Thymus (tissue), 11 donors: ENCODE measurements around the gene ARL14. TPM values are rescaled to one million over a fixed set of nuclear protein-coding genes. Genes with fewer than 3 reads are reported as not detected.

ENCODE experiments used
- DNase-seq, 9 donors: peaks; one replicate each; pipeline ENCODE4 v3.0.0-alpha.2; 2013; ENCODE audit warnings: low spot score in 9 of 9, low read depth in 6 of 9, missing footprints in 1 of 9
- H3K27ac ChIP-seq, 2 donors: one replicate each; pipeline ENCODE4 v1.5.1; 2013; ENCODE audit warnings: control low read depth in 1 of 2, low read depth in 1 of 2, low read length in 1 of 2, mild to moderate bottlenecking in 1 of 2, moderate library complexity in 1 of 2
- H3K27me3 ChIP-seq, 2 donors: one replicate each; pipeline ENCODE4 v1.5.1; 2013; ENCODE audit warnings: low read length in 1 of 2; ENCODE audit not compliant: control insufficient read depth in 2 of 2, insufficient read depth in 1 of 2
- H3K36me3 ChIP-seq, 2 donors: one replicate each; pipeline ENCODE4 v1.5.1; 2013; ENCODE audit warnings: low read length in 1 of 2, mild to moderate bottlenecking in 1 of 2, moderate library complexity in 1 of 2; ENCODE audit not compliant: control insufficient read depth in 2 of 2, insufficient read depth in 2 of 2
- H3K4me1 ChIP-seq, 2 donors: one replicate each; pipeline ENCODE4 v1.5.1; 2013; ENCODE audit warnings: low read length in 2 of 2; ENCODE audit not compliant: control insufficient read depth in 2 of 2, insufficient read depth in 2 of 2
- H3K4me3 ChIP-seq, 2 donors: one replicate each; pipeline ENCODE4 v1.5.1; 2013; ENCODE audit warnings: low read length in 2 of 2, control low read depth in 1 of 2, mild to moderate bottlenecking in 1 of 2
- H3K9me3 ChIP-seq, 2 donors: one replicate each; pipeline ENCODE4 v1.5.1; 2013; ENCODE audit warnings: low read length in 1 of 2, mild to moderate bottlenecking in 1 of 2; ENCODE audit not compliant: control insufficient read depth in 2 of 2, insufficient read depth in 1 of 2
- WGBS: extraction: QIAGEN DNeasy Blood & Tissue Kit; methylation state at CpG from one replicate; pipeline ENCODE4 v1.1.7; 2013; 5-methylcytosine and 5-hydroxymethylcytosine counted together
- polyA plus RNA-seq: library from polyadenylated mRNA; stranded (reverse); fragments of 200-250 nt; gene quantifications from one replicate; pipeline ENCODE4 v1.2.3, GENCODE V29; 2013
- total RNA-seq: library from RNA; stranded (reverse); fragments of 120-200 nt; gene quantifications from one replicate; pipeline ENCODE4 v1.2.4, GENCODE V29; 2013
- donor health status: healthy.

The ARL14 gene
- total and polyA plus RNA-seq, 2 donors, result 1.1 to 4.8 TPM

DNA sequence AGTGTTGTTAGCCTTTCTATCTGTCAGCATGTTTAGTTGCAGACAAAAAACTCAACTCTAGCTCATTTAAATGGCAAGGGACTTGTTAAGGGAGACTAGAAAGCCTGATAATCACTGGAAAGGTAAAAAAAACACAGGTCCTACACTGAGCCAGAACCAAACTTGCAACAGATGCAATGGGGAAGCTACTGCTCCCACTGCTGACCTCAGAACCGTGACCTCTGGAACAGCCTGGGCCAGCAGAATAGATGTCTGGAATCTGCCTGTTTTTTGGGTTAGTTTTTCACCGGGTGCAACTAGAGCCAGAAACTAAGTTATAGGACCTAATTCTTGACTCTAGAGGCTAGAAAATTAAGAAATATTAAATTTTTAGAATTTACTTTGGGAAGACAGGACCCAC lies 32.5 kb upstream of the ARL14 start:
- DNase-seq, result no peak
- WGBS, result 92% methylated on average over 2 of the region's 2 CpGs
- H3K27me3 ChIP-seq, result no peaks in the 10 kb centered on the region
- no peaks in the 10 kb centered on the region for H3K4me1 ChIP-seq
- no peak overlapping the region for H3K27ac ChIP-seq
- H3K4me3 ChIP-seq, result no peak overlapping the region
- no peaks in the 10 kb centered on the region for H3K36me3 ChIP-seq
- no peaks in the 10 kb centered on the region for H3K9me3 ChIP-seq

DNA sequence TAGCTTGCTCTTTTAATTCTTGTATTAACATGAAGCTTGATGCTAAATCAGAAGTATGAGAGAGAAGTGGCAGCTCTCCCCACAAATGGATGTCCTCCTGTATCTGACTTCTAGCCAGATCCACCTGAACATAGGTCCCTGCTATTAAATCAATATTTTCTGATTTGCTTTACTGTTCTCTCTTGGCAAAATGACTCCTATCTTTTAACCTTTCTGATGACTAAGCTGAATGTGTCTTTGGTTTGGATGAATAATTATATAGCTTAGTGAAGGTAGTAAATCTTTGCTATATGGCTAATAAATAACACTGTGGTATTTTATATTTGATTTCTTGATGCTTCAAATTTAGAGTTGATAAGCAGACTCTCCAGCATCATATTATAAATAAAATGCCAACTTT lies 28.3 kb upstream of the ARL14 start:
- Histone ChIP-seq H3K27me3 (no peaks in the 10 kb centered on the region), H3K9me3 (no peaks in the 10 kb centered on the region), H3K27ac (no peak overlapping the region), H3K4me1 (no peaks in the 10 kb centered on the region), H3K4me3 (no peak overlapping the region), H3K36me3 (no peaks in the 10 kb centered on the region)
- no peak for DNase-seq

DNA sequence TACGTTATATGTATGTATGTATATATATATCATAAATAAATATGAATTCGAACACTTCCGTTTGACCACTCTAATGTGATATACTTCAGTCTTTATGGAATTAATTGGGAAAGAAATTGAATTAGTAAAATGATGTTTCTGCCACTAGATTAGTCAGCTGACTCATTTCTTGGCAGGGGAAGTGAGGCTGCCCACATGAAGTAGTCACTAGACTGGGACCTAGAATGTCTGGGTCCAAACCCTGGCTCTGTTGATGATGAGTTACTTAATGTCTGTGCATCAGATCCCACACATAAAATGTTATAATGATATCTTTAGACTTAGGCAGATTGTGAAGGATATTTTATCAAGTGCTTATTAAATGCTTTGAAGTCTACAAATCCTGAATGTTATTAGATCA lies 27.4 kb upstream of the ARL14 start:
- no peak overlapping the region for H3K4me3 ChIP-seq
- no peak for DNase-seq
- no peaks in the 10 kb centered on the region for H3K27me3 ChIP-seq
- no peak overlapping the region for H3K27ac ChIP-seq
- H3K9me3 ChIP-seq, result no peaks in the 10 kb centered on the region
- no peaks in the 10 kb centered on the region for H3K4me1 ChIP-seq
- no peaks in the 10 kb centered on the region for H3K36me3 ChIP-seq
- 97% methylated on average over 3 of the region's 3 CpGs for WGBS

DNA sequence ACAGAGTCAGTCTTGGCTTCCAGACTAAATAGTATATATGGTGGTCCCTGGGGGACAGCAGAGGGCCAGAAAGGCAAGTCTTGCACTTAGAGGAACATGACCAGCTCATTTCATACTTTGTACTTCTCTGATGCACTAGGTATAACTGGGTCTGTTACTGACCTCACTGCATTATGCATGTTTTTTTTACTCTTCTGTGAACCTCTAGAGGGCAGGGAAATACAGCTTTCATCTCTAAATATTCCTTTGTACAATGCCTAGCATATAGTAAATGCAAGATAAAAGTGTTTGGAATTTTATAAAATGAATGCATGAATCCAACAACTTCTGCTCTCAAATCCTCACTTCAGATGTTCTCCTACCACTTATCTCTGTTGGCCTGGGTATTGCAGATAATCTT lies 23.4 kb upstream of the ARL14 start:
- Histone ChIP-seq H3K36me3 (no peaks in the 10 kb centered on the region), H3K27me3 (no peaks in the 10 kb centered on the region), H3K4me3 (no peak overlapping the region), H3K4me1 (no peaks in the 10 kb centered on the region), H3K9me3 (no peaks in the 10 kb centered on the region), H3K27ac (no peak overlapping the region)
- DNase-seq, result no peak

DNA sequence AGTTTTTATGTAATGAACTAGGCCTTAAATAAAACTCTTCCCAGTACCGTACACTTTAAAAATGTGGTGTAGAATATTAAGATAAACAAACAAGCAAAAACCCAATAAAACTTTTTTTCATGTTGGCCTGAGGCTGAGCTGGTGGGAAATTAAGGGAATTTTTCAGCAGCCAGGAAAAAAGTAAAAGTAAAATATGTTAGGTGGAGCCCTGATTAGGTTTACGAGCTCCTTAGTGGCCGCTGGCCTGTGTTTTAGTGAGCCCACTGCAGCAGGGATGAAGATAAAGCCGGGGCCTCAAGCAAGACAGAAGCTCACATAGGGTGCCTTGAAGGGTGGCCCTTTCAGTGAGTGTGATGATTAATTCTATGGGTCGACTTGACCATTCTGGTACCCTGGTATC lies 16.1 kb upstream of the ARL14 start:
- Histone ChIP-seq H3K4me1 (peaks cover 7 to 10% of the 10 kb centered on the region in 2 donors), H3K27me3 (no peaks in the 10 kb centered on the region), H3K9me3 (no peaks in the 10 kb centered on the region), H3K4me3 (no peak overlapping the region), H3K36me3 (no peaks in the 10 kb centered on the region), H3K27ac (no peak overlapping the region)
- 96% methylated on average over 5 of the region's 5 CpGs for WGBS
- no peak for DNase-seq

DNA sequence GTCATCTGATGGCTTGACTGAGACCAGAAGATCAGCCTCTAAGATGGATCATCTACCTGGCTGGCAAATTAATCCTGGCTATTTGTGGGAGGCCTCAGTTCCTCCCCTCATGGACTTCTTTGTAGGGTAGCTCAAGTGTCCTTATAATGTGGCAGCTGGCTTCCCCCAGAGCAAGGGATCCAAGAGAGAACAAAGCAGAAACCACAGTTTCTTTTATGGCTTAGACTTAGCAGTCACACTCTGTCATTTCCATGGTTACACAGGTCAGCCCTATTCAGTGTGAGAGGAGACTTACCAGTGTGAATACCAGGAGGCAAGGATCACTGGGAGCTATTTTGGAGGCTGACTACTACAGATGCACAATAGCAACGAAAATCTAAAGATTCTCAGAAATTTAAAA lies 15.3 kb upstream of the ARL14 start:
- WGBS, result 70% methylated on average over 1 of the region's 1 CpG
- H3K27me3 ChIP-seq, result no peaks in the 10 kb centered on the region
- H3K4me3 ChIP-seq, result no peak overlapping the region
- no peak overlapping the region for H3K27ac ChIP-seq
- H3K4me1 ChIP-seq, result peaks cover 7 to 15% of the 10 kb centered on the region in 2 donors
- no peaks in the 10 kb centered on the region for H3K36me3 ChIP-seq
- peak in 7 of 9 donors; percentile 7 to 56 (median 17) for DNase-seq
- H3K9me3 ChIP-seq, result no peaks in the 10 kb centered on the region

DNA sequence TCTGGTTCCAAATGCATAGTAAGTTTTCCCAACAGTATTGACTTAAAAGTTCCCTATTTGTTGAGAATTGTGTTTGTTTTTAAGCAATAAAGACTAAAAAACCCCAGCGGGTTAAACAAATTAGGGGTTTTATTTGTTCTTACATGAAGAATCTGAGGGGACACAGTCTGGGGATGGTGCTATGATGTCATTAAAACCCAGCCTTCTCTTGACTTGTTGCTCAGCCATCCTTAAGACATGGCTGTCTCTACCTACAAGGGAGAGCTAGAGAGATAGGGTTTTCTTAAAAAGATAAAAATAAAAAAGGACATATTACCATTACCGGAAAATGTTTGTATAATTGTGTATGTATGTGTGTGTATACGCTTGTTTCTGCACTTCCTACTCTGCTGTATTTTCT lies 11.7 kb upstream of the ARL14 start:
- H3K27me3 ChIP-seq, result no peaks in the 10 kb centered on the region
- H3K27ac ChIP-seq, result no peak overlapping the region
- no peaks in the 10 kb centered on the region for H3K9me3 ChIP-seq
- no peaks in the 10 kb centered on the region for H3K36me3 ChIP-seq
- over 99% methylated on average over 3 of the region's 3 CpGs for WGBS
- peaks cover 7 to 15% of the 10 kb centered on the region in 2 donors for H3K4me1 ChIP-seq
- no peak for DNase-seq
- no peak overlapping the region for H3K4me3 ChIP-seq

DNA sequence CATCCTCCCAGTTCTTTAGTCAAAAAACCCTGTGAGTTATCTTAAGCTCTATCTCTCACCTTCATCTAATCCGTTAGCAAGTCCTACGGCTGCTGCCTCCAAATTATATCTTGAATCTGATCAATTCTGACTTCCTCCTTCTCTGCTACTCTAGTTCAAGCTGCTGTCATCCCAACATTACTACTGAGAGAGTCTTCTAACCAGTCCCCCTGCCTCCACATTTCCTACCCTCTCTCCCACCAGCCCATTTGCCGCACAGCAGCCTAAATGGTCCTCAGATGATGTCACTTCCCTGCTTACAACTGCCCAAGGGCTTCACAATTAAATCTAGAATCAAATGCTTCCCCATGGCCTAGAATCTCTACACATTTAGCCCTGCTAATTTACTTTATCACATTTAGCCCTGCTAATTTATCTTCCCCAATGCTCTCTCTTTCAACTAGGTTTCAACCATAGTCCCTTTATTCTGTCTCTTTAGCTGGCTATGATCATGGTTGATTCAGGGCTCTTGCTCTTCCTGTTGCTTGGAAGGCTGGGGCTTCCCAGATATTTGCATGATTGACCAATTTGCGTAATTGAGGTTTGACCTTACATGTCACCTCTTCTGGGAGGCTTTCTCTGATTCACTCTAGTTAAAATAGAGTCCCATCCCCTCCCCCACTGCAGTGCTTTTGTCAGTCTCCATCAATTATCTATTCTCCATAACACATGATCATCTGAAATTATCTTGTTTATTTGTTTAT lies 11.0 kb upstream of the ARL14 start:
- Histone ChIP-seq H3K36me3 (no peaks in the 10 kb centered on the region), H3K4me3 (no peak overlapping the region), H3K27ac (peak overlapping the region in 1 of 2 donors; percentile 5), H3K4me1 (peaks cover 7 to 15% of the 10 kb centered on the region in 2 donors), H3K27me3 (no peaks in the 10 kb centered on the region), H3K9me3 (no peaks in the 10 kb centered on the region)
- 45% methylated on average over 4 of the region's 4 CpGs for WGBS
- DNase-seq, result peak in 7 of 9 donors; percentile 4 to 42 (median 14)

DNA sequence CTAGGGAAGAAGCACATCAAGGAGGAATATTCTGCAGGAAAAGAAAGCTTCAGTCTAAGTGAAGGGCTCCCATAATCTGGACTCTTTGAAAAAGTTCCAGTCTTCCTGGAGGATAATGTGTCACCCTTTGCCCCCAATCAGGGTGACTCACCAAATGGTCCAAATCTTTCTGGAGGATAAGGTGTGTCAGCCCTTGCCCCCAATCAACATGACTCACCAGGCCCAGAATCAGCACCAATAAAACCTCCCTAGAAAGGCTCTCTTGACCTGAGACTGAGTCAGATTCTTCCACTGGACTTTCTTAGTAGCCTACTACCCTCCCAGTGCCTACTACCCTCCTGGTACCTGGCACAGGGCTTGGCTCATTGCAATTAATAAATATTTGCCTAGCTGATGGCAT lies 9.5 kb upstream of the ARL14 start:
- no peak overlapping the region for H3K4me3 ChIP-seq
- peaks cover 3 to 9% of the 10 kb centered on the region in 2 donors for H3K4me1 ChIP-seq
- no peak for DNase-seq
- no peaks in the 10 kb centered on the region for H3K36me3 ChIP-seq
- H3K27me3 ChIP-seq, result no peaks in the 10 kb centered on the region
- H3K9me3 ChIP-seq, result no peaks in the 10 kb centered on the region
- no peak overlapping the region for H3K27ac ChIP-seq
